Measurements from ENCODE around the gene FAM98C. TPM values are rescaled to one million over a fixed set of nuclear protein-coding genes. Genes with fewer than 3 reads are reported as not detected.

The FAM98C gene
- total RNA-seq, 2 donors from 2014 or later: 19.9 to 59.5 TPM

GRCh38 chr19:38444026-38444425 lies 41.1 kb downstream of the FAM98C start:
- H3K4me3 ChIP-seq: no peak overlapping the region
- intact Hi-C loops (cut with DNase I): no loop called here
- H3K36me3 ChIP-seq: no peaks in the 10 kb centered on the region
- WGBS: 84% methylated on average over 7 of the region's 7 CpGs
- no peak for TF ChIP-seq CTCF (IDR thresholded peaks at IDR 0.05)
- no peak for TF ChIP-seq POLR2A (IDR thresholded peaks at IDR 0.05)
- no peak for TF ChIP-seq POLR2AphosphoS5 (IDR thresholded peaks at IDR 0.05)
- DNase-seq (ENCODE audit: low spot score): no peak
- no peaks in the 10 kb centered on the region for H3K27me3 ChIP-seq (replicated peaks; ENCODE audit: insufficient read depth)
- H3K4me1 ChIP-seq (replicated peaks): no peaks in the 10 kb centered on the region
- no peak overlapping the region for H3K27ac ChIP-seq
- H3K9me3 ChIP-seq: no peaks in the 10 kb centered on the region

- H3K27ac ChIP-seq: no peak overlapping the region
- no peak overlapping the region for H3K4me3 ChIP-seq
- TF ChIP-seq CTCF (IDR thresholded peaks at IDR 0.05): no peak
- TF ChIP-seq POLR2AphosphoS5 (IDR thresholded peaks at IDR 0.05): no peak
- TF ChIP-seq POLR2A (IDR thresholded peaks at IDR 0.05): no peak
- no peaks in the 10 kb centered on the region for H3K4me1 ChIP-seq (replicated peaks)
- intact Hi-C loops (cut with DNase I): no loop called here
- H3K27me3 ChIP-seq (replicated peaks; ENCODE audit: insufficient read depth): no peaks in the 10 kb centered on the region
- no peaks in the 10 kb centered on the region for H3K9me3 ChIP-seq
- WGBS: 94% methylated on average over 7 of the region's 7 CpGs
- no peak for DNase-seq (ENCODE audit: low spot score)
- H3K36me3 ChIP-seq: no peaks in the 10 kb centered on the region
Measured at GRCh38 chr19:38445362-38445761, 42.5 kb downstream of the FAM98C start.

GRCh38 chr19:38448225-38448624 lies 45.3 kb downstream of the FAM98C start:
- 94% methylated on average over 9 of the region's 9 CpGs for WGBS
- no peak for DNase-seq (ENCODE audit: low spot score)
- intact Hi-C loops (cut with DNase I): no loop called here
- no peak for TF ChIP-seq POLR2AphosphoS5 (IDR thresholded peaks at IDR 0.05)
- TF ChIP-seq CTCF (IDR thresholded peaks at IDR 0.05): no peak
- no peak for TF ChIP-seq POLR2A (IDR thresholded peaks at IDR 0.05)
- Histone ChIP-seq H3K36me3 (no peaks in the 10 kb centered on the region), H3K4me1 (replicated peaks) (no peaks in the 10 kb centered on the region), H3K9me3 (no peaks in the 10 kb centered on the region), H3K4me3 (no peak overlapping the region), H3K27ac (no peak overlapping the region), H3K27me3 (replicated peaks; ENCODE audit: insufficient read depth) (no peaks in the 10 kb centered on the region)

GRCh38 chr19:38449518-38449917 lies 46.6 kb downstream of the FAM98C start:
- H3K36me3 ChIP-seq: no peaks in the 10 kb centered on the region
- TF ChIP-seq POLR2A (IDR thresholded peaks at IDR 0.05) (no peak), POLR2AphosphoS5 (IDR thresholded peaks at IDR 0.05) (no peak), CTCF (IDR thresholded peaks at IDR 0.05) (no peak)
- no peak overlapping the region for H3K27ac ChIP-seq
- no peaks in the 10 kb centered on the region for H3K4me1 ChIP-seq (replicated peaks)
- H3K27me3 ChIP-seq (replicated peaks; ENCODE audit: insufficient read depth): no peaks in the 10 kb centered on the region
- intact Hi-C loops (cut with DNase I): no loop called here
- no peaks in the 10 kb centered on the region for H3K9me3 ChIP-seq
- DNase-seq (ENCODE audit: low spot score): no peak
- 79% methylated on average over 5 of the region's 5 CpGs for WGBS
- H3K4me3 ChIP-seq: no peak overlapping the region

- H3K4me1 ChIP-seq (replicated peaks): no peaks in the 10 kb centered on the region
- intact Hi-C loops (cut with DNase I): no loop called here
- DNase-seq (ENCODE audit: low spot score): no peak
- H3K27ac ChIP-seq: no peak overlapping the region
- WGBS: 84% methylated on average over 8 of the region's 8 CpGs
- H3K36me3 ChIP-seq: no peaks in the 10 kb centered on the region
- no peak overlapping the region for H3K4me3 ChIP-seq
- no peaks in the 10 kb centered on the region for H3K27me3 ChIP-seq (replicated peaks; ENCODE audit: insufficient read depth)
- no peaks in the 10 kb centered on the region for H3K9me3 ChIP-seq
- TF ChIP-seq POLR2A (IDR thresholded peaks at IDR 0.05) (no peak), POLR2AphosphoS5 (IDR thresholded peaks at IDR 0.05) (no peak), CTCF (IDR thresholded peaks at IDR 0.05) (no peak)
Measured at GRCh38 chr19:38451036-38451435, 48.1 kb downstream of the FAM98C start.

Data from prostate gland (tissue), 2 donors.